ENCODE results near the gene EXOSC3. TPM values are rescaled to one million over a fixed set of nuclear protein-coding genes. Genes with fewer than 3 reads are reported as not detected.
A peak's percentile ranks its signal among the peaks of the same experiment; 100 is the strongest.

EXOSC3 gene
- total RNA-seq, 6 experiments from 2014 or later, result 37.7 to 49.8 (median 41.9) TPM

GRCh38 chr9:37790096-37790495 is 5.2 kb upstream of the EXOSC3 start:
- Mint-ChIP-seq H3K27ac (no peak overlapping the region), H3K4me1 (ENCODE audit: low read depth) (peaks cover 7% of the 10 kb centered on the region), H3K9me3 (no peaks in the 10 kb centered on the region), H3K4me3 (no peak overlapping the region), H3K36me3 (ENCODE audit: low read depth) (no peaks in the 10 kb centered on the region), H3K27me3 (ENCODE audit: insufficient read depth) (no peaks in the 10 kb centered on the region; the same call in 1 of the 2 replicates)
- no peak for TF ChIP-seq CTCF (IDR thresholded peaks at IDR 0.05)
- DNase-seq, result no peak

DNA sequence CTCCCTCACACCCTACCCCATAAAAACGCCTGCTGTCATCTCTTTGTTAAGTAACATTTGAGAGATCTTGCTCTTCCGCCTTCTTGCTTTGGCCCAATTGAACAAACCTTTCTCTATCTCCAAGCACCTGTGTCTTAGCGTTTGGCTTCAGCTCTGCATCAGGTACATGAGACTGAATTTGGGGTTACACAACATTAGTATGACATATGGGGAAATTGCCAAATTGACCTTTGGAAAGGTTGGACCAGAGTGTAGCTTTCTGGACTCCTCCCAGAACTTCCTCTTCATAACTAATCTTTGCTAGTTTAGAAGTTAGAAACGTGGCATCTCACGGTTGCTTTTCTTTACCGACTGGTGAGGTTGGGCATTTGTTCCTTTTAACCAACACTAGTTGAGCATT is 3.5 kb upstream of the EXOSC3 start:
- H3K36me3 Mint-ChIP-seq (ENCODE audit: low read depth), result peaks cover 6% of the 10 kb centered on the region; the same call in 1 of the 2 replicates
- peaks cover 13% of the 10 kb centered on the region for H3K4me1 Mint-ChIP-seq (ENCODE audit: low read depth)
- no peak overlapping the region for H3K4me3 Mint-ChIP-seq
- H3K9me3 Mint-ChIP-seq, result no peaks in the 10 kb centered on the region
- TF ChIP-seq CTCF (IDR thresholded peaks at IDR 0.05), result no peak
- no peak overlapping the region for H3K27ac Mint-ChIP-seq
- DNase-seq, result no peak
- no peaks in the 10 kb centered on the region; the same call in 1 of the 2 replicates for H3K27me3 Mint-ChIP-seq (ENCODE audit: insufficient read depth)

- DNase-seq, result no peak
- H3K27ac Mint-ChIP-seq, result no peak overlapping the region
- peaks cover 26% of the 10 kb centered on the region for H3K4me1 Mint-ChIP-seq (ENCODE audit: low read depth)
- H3K4me3 Mint-ChIP-seq, result no peak overlapping the region
- H3K9me3 Mint-ChIP-seq, result no peaks in the 10 kb centered on the region
- peaks cover 14% of the 10 kb centered on the region for H3K36me3 Mint-ChIP-seq (ENCODE audit: low read depth)
- TF ChIP-seq CTCF (IDR thresholded peaks at IDR 0.05), result no peak
- peaks cover 3% of the 10 kb centered on the region for H3K27me3 Mint-ChIP-seq (ENCODE audit: insufficient read depth)
Measured at GRCh38 chr9:37787059-37787458, 2.2 kb upstream of the EXOSC3 start.

- H3K4me1 Mint-ChIP-seq (ENCODE audit: low read depth), result peaks cover 30% of the 10 kb centered on the region
- DNase-seq, result no peak
- TF ChIP-seq CTCF (IDR thresholded peaks at IDR 0.05), result no peak
- peak overlapping the region; percentile 99 for H3K4me3 Mint-ChIP-seq
- H3K9me3 Mint-ChIP-seq, result no peaks in the 10 kb centered on the region
- peaks cover 3% of the 10 kb centered on the region for H3K27me3 Mint-ChIP-seq (ENCODE audit: insufficient read depth)
- peak overlapping the region; percentile 96 for H3K27ac Mint-ChIP-seq
- peaks cover 23% of the 10 kb centered on the region for H3K36me3 Mint-ChIP-seq (ENCODE audit: low read depth)
Measured at GRCh38 chr9:37784291-37784615, 611 bp downstream of the EXOSC3 start.

DNA sequence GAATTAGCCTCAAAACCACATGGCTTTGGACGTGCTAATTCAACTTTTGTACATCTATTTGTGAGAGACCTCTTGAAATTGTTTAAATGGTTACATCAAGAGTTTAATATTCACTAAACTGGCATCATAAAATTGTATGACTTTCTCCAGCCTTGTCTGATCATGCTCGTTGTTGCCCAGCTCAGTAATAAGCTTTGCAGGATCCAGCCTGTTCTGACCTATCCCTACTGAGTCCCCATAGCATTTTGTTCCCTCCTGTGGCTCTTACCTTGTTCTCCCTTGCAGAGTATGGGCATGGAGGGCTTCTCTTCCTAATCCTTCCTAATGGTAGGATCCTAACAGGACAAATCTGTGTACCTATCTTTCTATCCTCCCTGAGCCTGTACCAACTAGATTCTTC is 6.3 kb downstream of the EXOSC3 start:
- TF ChIP-seq CTCF (IDR thresholded peaks at IDR 0.05), result no peak
- DNase-seq, result no peak
- Mint-ChIP-seq H3K9me3 (no peaks in the 10 kb centered on the region), H3K36me3 (ENCODE audit: low read depth) (peaks cover 33% of the 10 kb centered on the region), H3K4me1 (ENCODE audit: low read depth) (peaks cover 53% of the 10 kb centered on the region), H3K27me3 (ENCODE audit: insufficient read depth) (peaks cover 3% of the 10 kb centered on the region), H3K4me3 (no peak overlapping the region), H3K27ac (peak overlapping the region; percentile 53)

GRCh38 chr9:37776328-37776727 is 8.5 kb downstream of the EXOSC3 start:
- peak; percentile 80 for DNase-seq
- peaks cover 32% of the 10 kb centered on the region for H3K36me3 Mint-ChIP-seq (ENCODE audit: low read depth)
- TF ChIP-seq CTCF (IDR thresholded peaks at IDR 0.05), result no peak

More at GRCh38 chr9:37776328-37776727, 8.5 kb downstream of the EXOSC3 start:
- H3K27me3 Mint-ChIP-seq (ENCODE audit: insufficient read depth), result no peaks in the 10 kb centered on the region; the same call in 1 of the 2 replicates
- H3K4me3 Mint-ChIP-seq, result no peak overlapping the region
- peaks cover 35% of the 10 kb centered on the region for H3K4me1 Mint-ChIP-seq (ENCODE audit: low read depth)
- no peaks in the 10 kb centered on the region for H3K9me3 Mint-ChIP-seq
- peak overlapping the region; percentile 56 for H3K27ac Mint-ChIP-seq

All from HFFc6 (cell line).